COR-L47 (cell line): Measurements from ENCODE around the gene HOOK2.

Experiments used
- DNase-seq: peaks from one replicate; lab custom pipeline; 2025; lab: John Stamatoyannopoulos, UW

Gene HOOK2

GRCh38 chr19:12783291-12783848 is 8.0 kb upstream of the HOOK2 start:
- DNase-seq: peak; percentile 32

GRCh38 chr19:12782424-12783290 is 7.3 kb upstream of the HOOK2 start:
- peak; percentile 94 for DNase-seq

- DNase-seq: no peak
Measured at GRCh38 chr19:12782174-12782423, 6.7 kb upstream of the HOOK2 start.

GRCh38 chr19:12779162-12779993 is 4.0 kb upstream of the HOOK2 start:
- DNase-seq: peak; percentile 74

GRCh38 chr19:12778905-12779161 is 3.5 kb upstream of the HOOK2 start:
- DNase-seq: no peak

GRCh38 chr19:12778017-12778904 is 2.9 kb upstream of the HOOK2 start:
- DNase-seq: peak; percentile 85

- DNase-seq: peak; percentile 82
Measured at GRCh38 chr19:12777217-12778016, 2.1 kb upstream of the HOOK2 start.

- DNase-seq: no peak
Measured at GRCh38 chr19:12773571-12773970, 1.8 kb downstream of the HOOK2 start.

- no peak for DNase-seq
Measured at GRCh38 chr19:12772323-12772722, 3.0 kb downstream of the HOOK2 start.

GRCh38 chr19:12770922-12771321 is 4.4 kb downstream of the HOOK2 start:
- no peak for DNase-seq

- no peak for DNase-seq
Measured at GRCh38 chr19:12769689-12770088, 5.7 kb downstream of the HOOK2 start.

GRCh38 chr19:12767666-12768065 is 7.7 kb downstream of the HOOK2 start:
- no peak for DNase-seq

- no peak for DNase-seq
Measured at GRCh38 chr19:12767150-12767549, 8.2 kb downstream of the HOOK2 start.

GRCh38 chr19:12766051-12766521 is 9.3 kb downstream of the HOOK2 start:
- peak; percentile 49 for DNase-seq

- DNase-seq: no peak
Measured at GRCh38 chr19:12764698-12765097, 10.7 kb downstream of the HOOK2 start.

- no peak for DNase-seq
Measured at GRCh38 chr19:12763100-12763499, 12.3 kb downstream of the HOOK2 start.

GRCh38 chr19:12759686-12760085 is 15.7 kb downstream of the HOOK2 start:
- DNase-seq: no peak

- peak; percentile 43 for DNase-seq
Measured at GRCh38 chr19:12757544-12758274, 17.6 kb downstream of the HOOK2 start.

GRCh38 chr19:12756150-12756883 is 19.0 kb downstream of the HOOK2 start:
- DNase-seq: no peak
